IMR-90 (cell line): Measurements from ENCODE around the gene TUBA1A. TPM values are rescaled to one million over a fixed set of nuclear protein-coding genes. Genes with fewer than 3 reads are reported as not detected.
A peak's percentile ranks its signal among the peaks of the same experiment; 100 is the strongest.
"Not testable (repeated sequence)": the region's sequence is repeated elsewhere in the genome, so short reads cannot be mapped to it uniquely, and the experiment has no call there.

Source experiments
- ATAC-seq: fragments of 200-7000 bp; cut with Tn5 transposase; 2 replicates; pipeline ENCODE4 v1.9.1; 2020; ENCODE audit warnings: low read depth, mild to moderate bottlenecking, moderate library complexity
- BruUV-seq: library from RNA; stranded (reverse); fragments of 400-500 nt; replicated peaks from 2 replicates; lab custom pipeline; 2021; lab: Mats Ljungman, UMichigan
- CTCF ChIA-PET: fragments of 300-600 bp; formaldehyde crosslinking; extraction: SDS; loops from one replicate; lab custom pipeline; 2021; ENCODE audit warnings: antibody characterized with exemption; lab: Yijun Ruan, JAX
- POLR2A ChIA-PET: fragments of 300-600 bp; sonication (Branson Sonifier 250); formaldehyde crosslinking; loops from one replicate; lab custom pipeline; 2022; ENCODE audit warnings: antibody characterized with exemption; ENCODE audit not compliant: unreplicated experiment; lab: Charles Lee
- DNase-seq: peaks from one replicate; pipeline ENCODE4 v3.0.0; 2013
- H2AFZ ChIP-seq: replicated peaks from 2 replicates; pipeline ENCODE3; 2013; ENCODE audit warnings: low read length, mild to moderate bottlenecking; ENCODE audit not compliant: poor library complexity
- H2AK5ac ChIP-seq: 2 replicates; pipeline ENCODE4 v1.6.1; 2013; ENCODE audit warnings: low read depth, low read length, inconsistent platforms
- H2AK9ac ChIP-seq: replicated peaks from 2 replicates; pipeline ENCODE3; 2013; ENCODE audit warnings: mild to moderate bottlenecking, low read depth, low read length, moderate library complexity; ENCODE audit not compliant: poor library complexity
- H2BK120ac ChIP-seq: 2 replicates; pipeline ENCODE4 v1.6.1; 2013; ENCODE audit warnings: low read depth, low read length, inconsistent platforms
- H2BK15ac ChIP-seq: 3 replicates; pipeline ENCODE4 v1.6.1; 2013; ENCODE audit warnings: low read depth, low read length, inconsistent platforms
- H2BK20ac ChIP-seq: 2 replicates; pipeline ENCODE4 v1.6.1; 2013; ENCODE audit warnings: low read depth, mild to moderate bottlenecking, inconsistent platforms, low read length, moderate library complexity
- H2BK5ac ChIP-seq: 2 replicates; pipeline ENCODE4 v1.6.1; 2013; ENCODE audit warnings: mild to moderate bottlenecking, low read depth, low read length, inconsistent platforms; ENCODE audit not compliant: poor library complexity, severe bottlenecking
- H3K14ac ChIP-seq: replicated peaks from 2 replicates; pipeline ENCODE4 v1.6.1; 2013; ENCODE audit warnings: low read depth, low read length, inconsistent platforms
- H3K18ac ChIP-seq: 2 replicates; pipeline ENCODE4 v1.6.1; 2013; ENCODE audit warnings: low read depth, low read length, control low read depth
- H3K23ac ChIP-seq: 2 replicates; pipeline ENCODE4 v1.6.1; 2013; ENCODE audit warnings: low read depth, low read length, inconsistent platforms
- H3K27ac ChIP-seq: 2 replicates; pipeline ENCODE4 v1.5.1; 2013; ENCODE audit warnings: mild to moderate bottlenecking, control low read depth, low read length; ENCODE audit not compliant: insufficient read depth
- H3K27me3 ChIP-seq: 2 replicates; pipeline ENCODE4 v1.6.1; 2013; ENCODE audit warnings: low read length; ENCODE audit not compliant: control insufficient read depth, insufficient read depth
- H3K36me3 ChIP-seq: 2 replicates; pipeline ENCODE4 v1.6.1; 2013; ENCODE audit warnings: low read length, mixed read lengths; ENCODE audit not compliant: control insufficient read depth, insufficient read depth
- H3K4ac ChIP-seq: 2 replicates; pipeline ENCODE4 v1.6.1; 2013; ENCODE audit warnings: low read depth, low read length, inconsistent platforms
- H3K4me1 ChIP-seq: 2 replicates; pipeline ENCODE4 v1.6.1; 2013; ENCODE audit warnings: low read length, mixed read lengths; ENCODE audit not compliant: control insufficient read depth, insufficient read depth
- H3K4me2 ChIP-seq: 2 replicates; pipeline ENCODE4 v1.6.1; 2013; ENCODE audit warnings: low read depth, mild to moderate bottlenecking, control low read depth, low read length, moderate library complexity
- H3K4me3 ChIP-seq: 2 replicates; pipeline ENCODE4 v1.5.1; 2013; ENCODE audit warnings: low read depth, mild to moderate bottlenecking, control low read depth, low read length, moderate library complexity; ENCODE audit not compliant: insufficient read depth
- H3K56ac ChIP-seq: 2 replicates; pipeline ENCODE4 v1.6.1; 2013; ENCODE audit warnings: low read length, inconsistent platforms; ENCODE audit not compliant: insufficient read depth; ENCODE audit errors: extremely low read depth
- H3K79me1 ChIP-seq, 2 experiments: 2 replicates each; pipeline ENCODE4 v1.6.1; 2013; ENCODE audit warnings: low read length in 2 of 2, inconsistent platforms in 1 of 2, low read depth in 1 of 2
- H3K9ac ChIP-seq: 2 replicates; pipeline ENCODE4 v1.6.1; 2013; ENCODE audit warnings: low read depth, low read length, control low read depth
- H3K9me1 ChIP-seq: 2 replicates; pipeline ENCODE4 v1.6.1; 2013; ENCODE audit warnings: low read length, inconsistent platforms; ENCODE audit not compliant: insufficient read depth
- H3K9me3 ChIP-seq: 2 replicates; pipeline ENCODE4 v1.6.1; 2013; ENCODE audit warnings: low read length; ENCODE audit not compliant: control insufficient read depth, insufficient read depth
- H4K20me1 ChIP-seq: 2 replicates; pipeline ENCODE4 v1.6.1; 2013; ENCODE audit warnings: low read length, inconsistent platforms; ENCODE audit not compliant: insufficient read depth
- H4K5ac ChIP-seq: 2 replicates; pipeline ENCODE4 v1.6.1; 2013; ENCODE audit warnings: mild to moderate bottlenecking, low read depth, low read length, control low read depth
- H4K8ac ChIP-seq, 2 experiments: 2 replicates each; pipeline ENCODE4 v1.6.1; 2013; ENCODE audit warnings: low read depth in 2 of 2, low read length in 2 of 2, control low read depth in 1 of 2, inconsistent platforms in 1 of 2
- H4K91ac ChIP-seq: 2 replicates; pipeline ENCODE4 v1.6.1; 2013; ENCODE audit warnings: low read depth, low read length, inconsistent platforms; ENCODE audit not compliant: insufficient read depth
- MXI1 ChIP-seq: IDR thresholded peaks from 2 replicates; pipeline ENCODE4 v1.6.1; 2012; ENCODE audit warnings: low read depth, mild to moderate bottlenecking, low read length, moderate library complexity, borderline replicate concordance
- NFE2L2 ChIP-seq: fragments of 150-350 bp; IDR thresholded peaks from 2 replicates; pipeline ENCODE4 v1.6.1; 2016; ENCODE audit warnings: low read depth, mild to moderate bottlenecking, low read length
- whole genome bisulfite sequencing, 2 experiments: methylation state at CpG; one replicate each; pipeline versions ENCODE4 v1.1.5 to v1.1.7; 2013; ENCODE audit warnings: missing lambda C conversion rate in 2 of 2; ENCODE audit not compliant: insufficient read length in 1 of 2; ENCODE audit errors: extremely low coverage in 2 of 2; 5-methylcytosine and 5-hydroxymethylcytosine counted together
- dilution Hi-C: fragments of 300-500 bp; cut with HindIII; formaldehyde crosslinking; loops from one replicate; pipeline ENCODE4 v1.14.3; 2018; ENCODE audit warnings: low sequenced_read_pairs; ENCODE audit not compliant: unreplicated experiment
- in situ Hi-C: fragments of 300-500 bp; cut with MboI; formaldehyde crosslinking; loops from 3 replicates; pipeline ENCODE4 v1.14.3; 2019; ENCODE audit warnings: low sequenced_read_pairs, inconsistent platforms, mixed read lengths
- intact Hi-C: fragments of 100-400 bp; cut with micrococcal nuclease; formaldehyde crosslinking; loops from 2 replicates; pipeline ENCODE4 v1.10.0; 2022
- polyA plus RNA-seq, 3 experiments: library from polyadenylated mRNA; depleted of rRNA; stranded (reverse); fragments of >200 nt; gene quantifications; 2 replicates each; pipeline ENCODE4 v1.2.3, GENCODE V29; 2012; ENCODE audit warnings: low replicate concordance in 1 of 3
- total RNA-seq: library from RNA; depleted of rRNA; stranded (reverse); fragments of >200 nt; gene quantifications from 2 replicates; pipeline ENCODE4 v1.2.3, GENCODE V29; 2012

TUBA1A gene
- total and polyA plus RNA-seq, 2 of the 4 experiments (the other 2 are of a cell fraction): 2,105 to 2,832 TPM

DNA sequence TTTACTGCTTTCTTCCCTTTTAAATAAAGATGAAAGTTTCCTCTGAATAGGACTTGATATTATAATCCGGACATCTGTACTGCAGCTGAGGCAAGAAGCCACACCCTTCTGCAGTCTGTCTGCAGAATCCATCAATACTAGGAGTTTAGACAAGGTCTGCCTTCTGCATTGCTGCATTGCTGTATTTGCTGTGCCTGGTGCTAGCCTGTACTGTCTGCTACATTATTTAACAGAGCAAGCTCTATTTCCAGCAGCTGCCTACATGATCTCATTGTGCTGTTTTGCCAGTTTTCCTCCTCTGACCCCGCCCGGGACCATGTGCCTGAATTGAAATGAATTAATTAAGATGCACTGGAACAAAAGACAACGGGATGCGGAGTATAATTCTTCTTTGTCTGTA, 1.7 kb downstream of the TUBA1A start:
- H4K5ac ChIP-seq: no peak overlapping the region; the same call in 1 of the 2 replicates
- ATAC-seq: no peak
- H4K20me1 ChIP-seq: peaks cover 43% of the 10 kb centered on the region

DNA sequence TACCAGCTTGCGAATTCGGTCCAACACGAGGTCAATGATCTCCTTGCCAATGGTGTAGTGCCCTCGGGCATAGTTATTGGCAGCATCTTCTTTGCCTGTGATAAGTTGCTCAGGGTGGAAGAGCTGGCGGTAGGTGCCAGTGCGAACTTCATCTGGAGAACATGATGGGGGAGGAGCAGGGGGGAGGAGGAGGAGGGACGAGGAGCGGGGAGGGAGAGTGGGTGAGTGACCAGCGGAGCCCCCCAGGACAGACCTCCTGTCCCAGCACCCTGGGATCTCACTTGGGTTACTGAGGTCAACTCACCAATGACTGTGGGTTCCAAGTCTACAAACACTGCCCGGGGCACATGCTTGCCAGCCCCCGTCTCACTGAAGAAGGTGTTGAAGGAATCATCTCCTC, 2.6 kb downstream of the TUBA1A start:
- ATAC-seq: not testable (repeated sequence)
- in situ Hi-C loops: loop anchor here (10.0 kb wide), 2 partner anchors 48 to 52 kb away; partner anchors contain the start of gene TUBA1B

More for the DNA sequence above, 1.7 kb downstream of the TUBA1A start:
- Histone ChIP-seq H2AFZ (no peak overlapping the region), H4K8ac (peak overlapping the region in 1 of 2 experiments; percentile 4; a peak in 1 of 4 replicates), H3K56ac (no peak overlapping the region), H3K9me1 (peaks cover 6% of the 10 kb centered on the region; the same call in 1 of the 2 replicates), H3K27ac (peak overlapping the region; percentile 34; the same call in 1 of the 2 replicates), H3K36me3 (peaks cover 31% of the 10 kb centered on the region), H3K79me1 (peaks cover 3 to 33% of the 10 kb centered on the region in 2 experiments; a peak in 3 of 4 replicates), H2AK5ac (peak overlapping the region; percentile 6; the same call in 1 of the 2 replicates), H2AK9ac (no peak overlapping the region), H3K9ac (peak overlapping the region; percentile 76), H3K4ac (peak overlapping the region; percentile 47), H2BK5ac (peak overlapping the region; percentile 0), H3K23ac (0 out of 2 replicates have a peak overlapping the region, but pooled peaks have one; percentile 6), H2BK15ac (no peak overlapping the region), H3K9me3 (no peaks in the 10 kb centered on the region), H3K18ac (no peak overlapping the region), H2BK20ac (no peak overlapping the region), H3K14ac (peak overlapping the region; percentile 80), H3K4me2 (peak overlapping the region; percentile 92), H3K27me3 (no peaks in the 10 kb centered on the region), H3K4me3 (peak overlapping the region; percentile 67), H2BK120ac (no peak overlapping the region), H3K4me1 (no peaks in the 10 kb centered on the region; the same call in 1 of the 2 replicates), H4K91ac (no peak overlapping the region)
- CTCF ChIA-PET: interaction anchor here (0.7 kb wide), 1 partner anchor 34 kb away, joined by 3 read pairs; no protein-coding TSS in a partner anchor
- POLR2A ChIA-PET: interaction anchor here (0.6 to 2.8 kb wide), 6 partner anchors 14 to 150 kb away, joined by 5 to 16 read pairs (median 6); partner anchors contain the start of gene TUBA1B
- intact Hi-C loops (loop anchor here (1.0 to 10.0 kb wide), 2 partner anchors 48 to 102 kb away; no protein-coding TSS in a partner anchor), dilution Hi-C loops (no loop called here), in situ Hi-C loops (loop anchor here (10.0 kb wide), 2 partner anchors 48 to 52 kb away; partner anchors contain the start of gene TUBA1B)
- peak; percentile 61 for DNase-seq
- BruUV-seq: no TSS peak
- 0 out of 2 replicates have a peak, but pooled peaks have one; percentile 76 for TF ChIP-seq MXI1
- TF ChIP-seq NFE2L2: no peak
- 0% methylated on average over 1 of the region's 5 CpGs; no CpG with 5 or more reads in 1 of the 2 experiments for WGBS, 2 experiments

More for the DNA sequence above, 2.6 kb downstream of the TUBA1A start:
- H4K5ac ChIP-seq, H2AK5ac ChIP-seq, H3K4ac ChIP-seq, H4K8ac ChIP-seq, H2BK5ac ChIP-seq, H2BK15ac ChIP-seq, H3K9ac ChIP-seq, H2AK9ac ChIP-seq, H3K23ac ChIP-seq, BruUV-seq, DNase-seq, H3K14ac ChIP-seq, H2BK120ac ChIP-seq, H3K18ac ChIP-seq, CTCF ChIA-PET, H3K56ac ChIP-seq, H3K4me3 ChIP-seq, H3K27me3 ChIP-seq, H2BK20ac ChIP-seq, H3K9me1 ChIP-seq, dilution Hi-C loops, H3K9me3 ChIP-seq, H3K4me1 ChIP-seq, H2AFZ ChIP-seq, H4K91ac ChIP-seq, H3K27ac ChIP-seq: not testable (repeated sequence)
- Histone ChIP-seq H3K36me3 (peaks cover 31% of the 10 kb centered on the region), H3K4me2 (peak overlapping the region; percentile 25; the same call in 1 of the 2 replicates), H4K20me1 (peaks cover 43% of the 10 kb centered on the region), H3K79me1 (peaks cover 3 to 33% of the 10 kb centered on the region in 2 experiments; a peak in 3 of 4 replicates)
- POLR2A ChIA-PET: interaction anchor here (1.2 kb wide), 1 partner anchor 15 kb away, joined by 6 read pairs; no protein-coding TSS in a partner anchor
- 98% methylated on average over 6 of the region's 11 CpGs; no CpG with 5 or more reads in 1 of the 2 experiments for WGBS, 2 experiments
- intact Hi-C loops: loop anchor here (10.0 kb wide), 1 partner anchor 102 kb away; no protein-coding TSS in a partner anchor
